Pons (tissue), 1 donor: Measurements from ENCODE around the gene ATAD2B.
"Not testable (repeated sequence)": the region's sequence is repeated elsewhere in the genome, so short reads cannot be mapped to it uniquely, and the experiment has no call there.

Experiments used
- DNase-seq: peaks from one replicate; pipeline ENCODE4 v3.0.0-alpha.2; 2016; ENCODE audit warnings: low spot score

ATAD2B gene

GRCh38 chr2:23926750-23927571, at the start of gene ATAD2B:
ATAD2B (minus strand) TSS chr2:23927123; CDS start chr2:23926770, 353 bp downstream.
- peak; percentile 93 for DNase-seq

DNA sequence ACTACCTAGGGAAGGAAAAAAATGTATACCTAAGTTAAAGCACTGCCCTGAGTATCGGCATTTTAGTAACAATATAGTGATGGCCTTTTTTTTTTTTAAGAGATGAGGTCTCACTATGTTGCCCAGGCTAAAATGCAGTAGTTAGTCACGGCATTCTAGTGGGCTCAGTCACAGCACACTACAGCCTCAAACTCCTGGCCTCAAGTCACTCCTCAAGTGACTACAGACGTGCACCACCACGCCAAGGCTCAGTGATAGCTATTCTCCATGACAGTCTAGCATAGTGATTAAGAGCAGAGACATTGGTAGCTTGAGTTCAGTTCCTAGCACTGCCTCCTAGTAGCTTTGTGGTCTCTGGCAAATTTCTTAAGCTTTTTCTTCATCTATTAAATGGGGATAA, 40.9 kb upstream of the ATAD2B start:
- DNase-seq: no peak

DNA sequence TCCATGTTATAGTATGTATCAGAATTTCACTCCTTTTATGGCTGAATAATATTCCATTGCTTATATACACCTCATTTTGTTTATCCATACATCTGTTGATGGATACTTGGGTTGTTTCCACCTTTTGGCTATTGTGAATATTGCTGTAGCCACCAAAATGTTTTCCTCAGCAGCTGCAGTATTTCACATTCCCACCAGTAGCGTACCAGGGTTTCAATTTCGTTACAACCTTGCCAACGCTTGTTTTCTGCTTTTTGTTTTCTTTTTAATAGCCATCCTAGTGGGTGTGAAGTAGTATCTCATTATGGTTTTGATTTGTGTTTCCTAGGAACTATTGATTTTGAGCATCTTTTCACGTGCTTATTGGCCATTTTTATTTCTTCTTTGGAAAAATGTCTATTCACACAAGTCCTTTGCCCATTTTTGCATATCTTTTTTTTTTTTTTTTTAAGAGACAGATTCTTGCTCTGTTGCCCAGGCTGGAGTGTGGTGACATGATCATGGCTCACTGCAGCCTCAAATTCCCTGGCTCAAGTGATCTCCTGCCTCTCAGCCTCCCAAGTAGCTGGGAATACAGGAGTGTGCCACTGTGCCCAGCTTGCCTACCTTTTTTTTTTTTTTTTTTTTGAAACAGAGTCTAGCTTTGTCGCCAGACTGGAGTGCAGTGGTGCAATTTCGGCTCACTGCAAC, 27.5 kb upstream of the ATAD2B start:
- DNase-seq: no peak

DNA sequence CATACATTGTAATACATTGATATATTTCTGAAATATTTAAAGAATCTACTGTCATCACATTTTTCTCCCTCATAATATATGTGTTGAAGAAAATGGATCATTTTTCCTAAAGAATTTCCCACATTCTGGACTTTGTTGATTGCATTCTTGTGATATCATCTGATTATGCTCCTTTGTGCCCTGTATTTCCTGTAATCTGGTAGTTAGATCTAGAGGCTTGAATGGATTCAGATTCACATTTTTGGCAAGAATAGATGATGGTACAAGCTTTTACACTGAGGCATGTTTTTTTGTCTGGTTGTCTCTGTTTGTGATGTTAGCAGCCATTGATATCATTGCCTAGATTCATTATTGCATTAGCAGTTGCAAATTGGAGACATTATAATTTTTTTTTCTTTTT, 26.7 kb upstream of the ATAD2B start:
- DNase-seq: no peak

GRCh38 chr2:23952558-23952957, 25.6 kb upstream of the ATAD2B start:
- not testable (repeated sequence) for DNase-seq

DNA sequence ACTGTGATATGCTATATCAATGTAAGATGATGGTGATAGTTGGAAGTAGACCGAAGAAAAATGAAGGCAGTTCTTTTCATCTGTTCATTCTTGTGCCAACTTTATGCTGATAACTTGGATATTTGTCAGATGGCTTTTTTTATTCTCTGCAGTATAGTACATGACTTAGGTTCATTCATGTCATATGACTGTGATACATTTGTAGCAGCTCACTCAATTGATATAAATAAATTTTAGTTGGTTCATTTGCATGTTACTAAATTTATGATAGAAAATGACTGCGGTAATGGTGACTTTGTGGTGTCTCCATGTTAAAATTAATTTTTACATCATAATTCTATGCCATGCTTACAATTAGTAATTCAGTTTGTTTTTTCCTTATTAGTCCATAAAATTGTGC, 20.4 kb upstream of the ATAD2B start:
- no peak for DNase-seq

DNA sequence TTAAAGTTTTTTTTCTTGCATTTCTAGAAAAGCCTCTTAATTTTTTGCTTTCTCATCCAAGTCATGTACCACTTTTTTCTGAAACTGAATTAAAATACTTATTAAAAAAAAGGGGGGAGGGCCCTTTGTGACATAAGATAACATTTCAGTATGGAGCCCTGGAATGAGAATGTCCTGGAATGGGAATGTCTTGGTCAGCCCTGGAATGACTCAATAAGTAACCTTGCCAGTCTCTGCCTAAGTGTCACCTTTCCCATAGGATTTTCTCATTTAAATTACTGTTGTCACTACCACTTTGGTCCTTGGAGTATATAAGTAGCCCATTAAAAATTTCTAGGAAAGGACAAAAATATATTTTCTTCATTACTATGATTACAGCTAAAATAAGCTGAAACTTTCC, 18.1 kb upstream of the ATAD2B start:
- no peak for DNase-seq

- DNase-seq: peak; percentile 77
These were observed 17.6 kb upstream of the ATAD2B start for GRCh38 chr2:23944527-23944926.

DNA sequence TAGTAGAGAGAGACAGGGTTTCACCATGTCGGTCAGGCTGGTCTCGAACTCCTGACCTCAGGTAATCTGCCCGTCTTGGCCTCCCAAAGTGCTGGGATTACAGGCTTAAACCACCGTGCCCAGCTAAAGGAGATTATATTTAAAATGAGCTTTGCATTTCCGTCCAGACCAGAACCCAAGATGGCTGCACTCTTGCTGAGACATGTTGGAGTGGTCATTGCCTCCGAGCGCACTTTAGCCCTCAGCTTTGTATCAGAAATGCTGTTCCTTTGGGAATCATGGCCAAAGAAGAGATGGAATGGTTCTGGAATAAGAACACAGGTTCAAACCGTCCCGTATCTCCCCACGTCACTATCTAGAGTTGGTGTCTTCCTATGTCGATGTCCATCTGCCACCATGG, 16.7 kb upstream of the ATAD2B start:
- no peak for DNase-seq

DNA sequence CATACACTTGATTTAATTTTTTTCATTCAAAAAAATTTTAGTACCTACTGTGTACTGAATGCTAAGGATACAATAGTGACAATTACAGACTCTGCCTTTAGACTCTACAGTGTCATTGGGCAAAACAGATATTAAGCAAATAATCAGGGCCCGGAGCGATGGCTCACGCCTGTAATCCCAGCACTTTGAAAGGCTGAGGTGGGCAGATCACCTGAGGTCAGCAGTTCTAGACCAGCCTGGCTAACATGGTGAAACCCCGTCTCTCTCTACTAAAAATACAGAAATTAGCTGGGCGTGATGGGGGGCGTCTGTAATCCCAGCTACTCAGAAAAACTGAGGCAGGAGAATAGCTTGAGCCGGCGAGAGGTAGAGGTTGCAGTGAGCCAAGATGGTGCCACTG, 14.7 kb upstream of the ATAD2B start:
- DNase-seq: no peak

- DNase-seq: peak; percentile 31
These were observed 14.0 kb upstream of the ATAD2B start for GRCh38 chr2:23940718-23941620.

DNA sequence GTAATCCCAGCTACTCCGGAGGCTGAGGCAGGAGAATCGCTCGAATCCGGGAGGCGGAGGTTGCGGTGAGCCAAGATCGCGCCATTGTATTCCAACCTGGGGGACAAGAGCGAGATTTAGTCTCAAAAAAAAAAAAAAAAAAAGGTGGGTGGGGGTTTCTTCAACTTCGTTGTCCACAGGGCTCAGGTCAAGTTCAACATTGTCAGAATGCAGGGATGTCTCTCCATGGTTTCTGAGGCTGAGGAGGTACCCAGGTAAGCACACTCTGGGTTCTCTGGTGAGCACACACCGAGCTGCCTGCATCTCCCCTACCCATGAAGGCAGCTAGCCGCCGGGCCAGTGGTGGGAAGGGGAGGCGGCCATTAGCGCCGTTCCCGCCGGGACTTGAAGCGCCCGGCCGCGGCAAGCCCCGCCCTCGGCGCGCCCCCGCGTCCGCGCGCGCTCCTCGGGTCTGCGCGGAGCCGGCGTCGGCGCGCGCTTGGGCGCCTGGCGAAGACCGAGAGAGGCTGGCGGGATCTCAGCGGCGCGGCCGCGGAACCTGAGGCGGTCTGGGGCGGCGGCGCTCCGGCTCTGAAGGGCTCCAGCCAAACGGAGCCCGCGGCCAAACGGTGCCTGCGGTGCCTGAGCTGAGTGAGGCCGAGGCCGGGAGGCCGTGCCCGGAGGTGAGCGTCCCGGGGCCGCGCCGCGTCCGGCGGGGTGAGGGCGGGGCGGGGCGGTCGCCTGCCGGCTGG, 13.2 kb upstream of the ATAD2B start, which contains the start of gene UBXN2A:
TSS of gene UBXN2A (plus strand) at position 477 of the 731 bp plus-strand sequence. CDS start 17,852 bp downstream, outside the sequence.
- DNase-seq: peak; percentile 73

DNA sequence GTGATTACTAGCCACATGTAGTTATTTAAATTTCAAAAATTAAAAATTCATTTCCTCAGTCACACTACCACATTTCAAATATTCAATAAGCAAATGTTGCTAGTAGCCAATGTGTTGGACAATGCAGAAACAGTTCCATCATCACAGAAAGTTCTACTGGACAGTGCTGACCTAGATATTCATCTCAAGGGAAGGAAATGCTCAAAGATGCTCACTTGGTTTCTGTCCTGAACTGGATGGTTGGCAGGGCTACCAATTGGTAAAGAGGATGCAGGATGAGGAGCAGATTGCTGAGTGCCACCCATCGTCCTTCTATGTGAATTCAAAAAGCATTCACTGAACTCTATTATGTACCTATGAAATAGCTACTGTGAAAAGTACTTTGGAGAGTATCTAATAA, 7.3 kb upstream of the ATAD2B start:
- no peak for DNase-seq

GRCh38 chr2:23926290-23926749, 603 bp downstream of the ATAD2B start:
- peak; percentile 16 for DNase-seq

DNA sequence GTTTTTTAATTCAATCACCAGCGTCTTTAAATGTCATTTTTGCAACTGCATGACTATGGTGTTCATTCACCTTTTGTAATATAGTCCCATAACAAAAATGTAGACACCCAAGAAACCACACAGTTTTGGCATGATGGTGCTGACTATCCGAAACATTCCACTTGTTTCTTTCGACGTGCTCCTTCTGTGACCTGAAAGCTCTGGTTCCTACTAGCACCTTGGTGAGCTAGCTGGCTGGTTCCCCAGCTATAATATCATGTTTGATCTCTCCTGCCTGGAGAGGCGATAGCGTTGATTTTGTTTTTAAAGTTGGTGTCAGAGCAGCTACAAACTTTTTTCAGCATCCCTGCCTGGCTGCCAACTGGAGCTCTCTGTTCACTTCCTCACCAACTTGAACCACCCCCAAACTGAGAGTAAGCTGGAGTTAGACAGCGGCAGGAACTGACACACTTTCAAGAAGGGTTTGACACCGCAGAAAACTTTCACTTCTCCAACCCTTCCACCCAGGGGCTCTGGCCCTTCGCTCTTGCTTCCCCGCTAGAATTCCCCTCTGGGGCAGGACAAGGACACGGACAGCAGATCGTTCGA, 1.1 kb downstream of the ATAD2B start:
- DNase-seq: peak; percentile 88

DNA sequence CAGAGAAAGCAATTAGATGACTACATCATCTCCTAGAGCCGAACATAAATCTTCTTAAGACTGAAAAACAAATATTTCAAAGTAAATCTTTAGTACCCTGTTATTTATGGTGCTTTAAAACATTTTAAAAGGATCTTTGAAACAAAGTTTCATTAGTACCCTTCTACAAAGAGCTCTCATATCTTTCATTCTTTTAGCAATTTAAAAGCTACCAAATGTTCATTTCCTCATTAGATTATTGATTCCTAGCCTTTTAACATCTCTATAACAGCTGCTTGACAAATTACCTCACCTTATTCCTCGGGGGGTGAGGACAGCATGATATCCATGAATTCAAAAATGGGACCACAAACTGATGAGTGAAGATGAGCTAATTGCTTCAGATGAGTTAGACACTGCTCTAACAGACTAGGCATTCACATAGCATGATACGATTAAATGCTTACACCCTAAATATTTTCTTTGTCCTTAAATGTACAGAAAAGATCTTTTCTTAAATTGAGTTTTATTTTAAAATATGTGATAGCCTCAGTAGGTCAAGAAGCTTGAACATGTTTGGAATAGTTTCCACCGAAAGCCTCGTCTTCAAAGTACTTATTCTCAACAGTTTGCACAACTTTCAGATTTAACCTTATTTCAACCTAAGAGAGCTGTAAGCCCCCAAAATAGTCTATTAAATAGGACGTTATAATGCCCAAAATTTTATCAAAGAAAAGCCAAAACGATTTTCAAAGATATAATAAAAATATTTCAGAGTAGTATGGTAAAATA, 2.1 kb downstream of the ATAD2B start:
- no peak for DNase-seq

GRCh38 chr2:23918837-23919489, 8.0 kb downstream of the ATAD2B start:
- DNase-seq: no peak

- no peak for DNase-seq
These were observed 10.1 kb downstream of the ATAD2B start for GRCh38 chr2:23916727-23917405.

- DNase-seq: no peak
These were observed 11.6 kb downstream of the ATAD2B start for GRCh38 chr2:23915327-23915726.
